Hematopoietic multipotent progenitor cell treated with erythropoietin and hydrocortisone succinate and interleukin-3 and kit ligand, for 17 days (in vitro differentiated cells): Measurements from ENCODE around the gene HLA-DQA2.
"Not testable (repeated sequence)": the region's sequence is repeated elsewhere in the genome, so short reads cannot be mapped to it uniquely, and the experiment has no call there.

Experiments used
- DNase-seq: peaks from one replicate; pipeline ENCODE4 v3.0.0-alpha.2; 2015; ENCODE audit warnings: low spot score

Gene HLA-DQA2

DNA sequence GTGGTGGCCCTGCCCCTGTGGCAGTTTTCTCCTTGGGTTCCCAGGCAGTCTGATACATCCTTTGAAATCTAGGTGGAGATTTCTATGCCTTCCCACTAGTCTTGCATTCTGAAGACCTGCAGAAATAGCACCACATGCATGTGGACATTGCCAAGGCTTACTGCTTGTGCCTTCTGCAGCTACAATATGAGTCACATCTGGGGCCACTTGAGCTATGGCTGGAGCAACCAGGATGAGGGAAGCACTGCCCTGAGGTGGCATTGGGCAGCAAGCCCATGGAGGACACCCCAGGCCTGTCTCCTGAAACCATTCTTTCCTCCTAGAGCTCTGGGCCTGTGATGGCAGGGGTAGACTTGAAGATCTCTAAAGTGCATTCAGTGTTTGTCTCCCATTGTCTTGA lies 37.8 kb downstream of the HLA-DQA2 start:
- DNase-seq, result no peak

DNA sequence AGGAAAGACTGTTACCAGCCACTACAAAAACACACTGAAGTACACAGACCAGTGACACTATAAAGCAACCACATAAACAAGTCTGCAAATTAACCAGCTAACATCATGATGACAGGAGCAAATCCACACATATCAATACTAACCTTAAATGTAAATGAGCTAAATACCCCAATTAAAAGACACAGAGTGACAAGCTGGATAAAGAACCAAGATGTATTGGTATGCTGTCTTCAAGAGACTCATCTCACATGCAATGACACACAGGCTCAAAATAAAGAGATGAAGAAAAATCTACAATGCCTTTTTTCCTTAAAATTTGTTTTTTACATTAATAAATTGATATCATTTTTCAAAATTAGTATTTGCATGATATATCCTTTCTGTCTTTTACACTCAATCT lies 41.7 kb downstream of the HLA-DQA2 start:
- DNase-seq, result not testable (repeated sequence)

DNA sequence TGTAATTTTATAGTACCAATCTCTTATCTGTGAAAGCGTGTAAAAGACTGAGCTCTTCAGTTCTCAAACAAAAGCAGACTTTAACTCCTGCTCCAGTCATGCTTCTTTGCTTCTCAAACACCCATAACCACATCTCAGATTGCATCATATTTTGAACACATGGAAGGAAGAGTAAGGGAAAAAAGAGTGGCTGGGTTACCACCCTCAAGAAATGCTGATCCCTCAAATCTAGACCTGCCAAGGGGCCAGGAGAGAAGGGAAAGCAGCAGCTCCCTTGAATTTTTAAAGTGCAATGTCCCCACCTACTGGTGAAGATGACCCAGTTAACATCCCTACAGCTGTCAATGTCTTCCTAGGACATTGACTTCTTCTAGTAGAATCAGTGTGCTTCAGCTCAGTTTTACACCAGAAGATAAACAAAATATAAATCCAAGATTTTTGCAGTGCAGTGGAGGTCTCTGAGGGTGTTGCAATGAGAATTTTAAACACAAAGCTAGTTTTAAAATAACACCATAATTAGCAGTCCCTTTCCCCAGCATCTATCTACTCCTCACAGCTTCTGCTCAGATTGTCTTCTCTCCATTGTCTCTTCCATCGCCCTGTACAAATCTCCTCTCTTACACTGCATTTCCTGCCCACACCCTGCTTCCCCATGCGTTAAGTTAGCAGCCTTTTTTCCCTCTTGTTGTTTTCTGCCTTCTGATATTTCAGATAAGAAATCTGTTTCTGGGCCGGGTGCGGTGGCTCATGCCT lies 44.8 kb downstream of the HLA-DQA2 start:
- peak; percentile 17 for DNase-seq

DNA sequence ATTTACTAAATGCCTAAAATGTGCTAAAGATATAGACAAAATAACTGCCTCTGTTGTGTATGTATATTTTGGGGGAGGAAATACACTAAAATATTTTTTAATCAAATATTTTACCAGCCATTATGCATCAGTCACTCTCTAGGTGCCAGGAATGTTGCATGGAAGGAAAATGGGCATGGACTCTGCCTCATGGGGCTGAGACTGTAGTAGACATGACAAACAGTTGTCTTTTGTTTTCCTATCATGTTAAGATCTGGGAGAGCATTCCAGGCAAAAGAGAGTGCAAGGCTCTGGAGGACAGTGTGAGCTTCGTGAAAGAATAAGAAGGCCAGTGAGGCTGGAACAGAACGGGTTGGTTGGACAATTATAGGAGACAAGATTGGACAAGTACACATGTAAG lies 49.1 kb downstream of the HLA-DQA2 start:
- no peak for DNase-seq

DNA sequence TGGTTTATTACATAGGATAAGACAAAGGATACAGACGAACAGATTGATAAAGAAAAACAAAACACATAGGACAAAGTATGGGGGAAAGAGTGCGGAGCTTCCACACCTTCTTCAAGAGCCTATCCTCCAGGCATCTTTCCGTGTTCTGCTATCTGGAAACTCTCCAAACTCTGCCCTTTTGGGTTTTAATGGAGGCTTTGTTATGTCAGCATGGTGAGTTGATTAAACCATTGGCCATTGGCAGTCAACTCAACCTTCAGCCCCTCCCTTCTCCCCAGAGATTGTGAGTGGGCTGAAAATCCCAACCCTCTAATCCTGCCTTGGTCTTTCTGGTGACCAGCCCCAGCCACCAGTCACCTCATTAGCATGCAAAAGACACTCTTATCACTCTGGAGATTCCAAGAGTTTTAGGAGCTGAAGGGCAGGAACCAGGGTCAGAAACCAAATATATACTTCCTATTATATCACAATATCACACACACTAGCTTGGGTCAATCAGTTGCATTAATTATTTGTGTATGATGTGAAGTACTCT lies 51.8 kb downstream of the HLA-DQA2 start:
- no peak for DNase-seq

DNA sequence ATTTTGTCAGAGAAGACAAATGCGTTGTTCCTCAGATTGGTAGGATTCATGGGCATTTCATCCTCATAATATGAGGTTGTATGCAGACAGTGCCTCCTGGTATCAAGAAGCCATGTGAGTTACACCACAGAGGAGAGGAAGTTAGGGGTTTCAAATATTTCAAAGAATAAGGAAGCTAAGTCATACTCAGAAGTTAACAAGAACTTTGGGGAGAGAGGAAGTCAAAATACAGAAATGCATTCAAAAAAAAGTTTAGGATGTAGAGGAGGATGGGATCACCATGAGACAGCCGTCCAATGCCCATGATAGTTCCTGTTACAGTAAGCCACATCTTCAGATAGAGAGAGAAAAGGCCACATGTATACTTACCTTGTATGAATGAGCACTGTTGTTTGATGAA lies 53.3 kb downstream of the HLA-DQA2 start:
- DNase-seq, result no peak
